ENCODE data around the gene TAB2. TPM values are rescaled to one million over a fixed set of nuclear protein-coding genes. Genes with fewer than 3 reads are reported as not detected.
"Not testable (repeated sequence)": the region's sequence is repeated elsewhere in the genome, so short reads cannot be mapped to it uniquely, and the experiment has no call there.

Gene TAB2
- polyA plus RNA-seq, 2 of the 4 experiments (the other 2 are of a cell fraction), result 23.0 to 49.0 TPM

DNA sequence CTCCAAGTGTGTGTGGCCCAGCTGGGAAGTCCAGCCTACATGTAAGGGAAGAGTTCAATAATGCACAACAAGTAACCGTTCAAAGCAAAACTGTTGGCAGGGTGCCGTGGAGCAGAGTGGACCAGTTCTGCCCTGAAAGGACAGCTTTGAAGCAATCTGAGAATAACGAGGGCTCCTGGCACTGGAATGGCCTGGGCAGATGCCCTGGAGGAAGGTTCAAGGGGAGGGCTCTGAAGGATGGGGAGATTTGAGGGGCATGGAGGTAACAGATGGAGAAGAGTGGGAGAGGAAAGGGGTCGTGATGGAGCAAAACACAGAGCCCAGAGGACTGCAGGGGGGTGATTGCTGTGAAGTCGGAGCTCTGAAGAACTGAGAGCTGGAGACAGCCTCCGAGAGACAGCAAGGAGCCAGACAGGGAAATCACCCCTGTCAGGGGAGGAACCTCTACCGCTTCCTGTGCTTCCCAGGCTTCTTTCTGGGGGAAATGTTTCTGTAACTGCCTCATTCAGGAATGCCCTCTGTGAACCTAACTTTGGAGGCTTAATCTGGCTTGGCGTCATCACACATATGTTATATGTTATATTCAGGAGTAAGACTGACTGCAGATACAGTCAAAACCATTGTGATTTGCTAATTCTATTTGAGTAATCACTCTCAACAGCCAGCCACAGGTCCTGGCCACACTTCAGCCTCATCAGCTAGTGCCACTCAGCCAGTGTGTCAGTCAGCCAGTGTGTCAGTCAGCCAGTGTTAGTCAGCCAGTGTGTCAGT, 126.1 kb downstream of the TAB2 start:
- Histone ChIP-seq H3K9me3 (no peaks in the 10 kb centered on the region), H3K4me3 (no peak overlapping the region), H3K4me1 (no peaks in the 10 kb centered on the region), H3K4me2 (no peak overlapping the region), H3K27ac (no peak overlapping the region)
- TF ChIP-seq CBX2 (IDR thresholded peaks at IDR 0.05; ENCODE audit: borderline replicate concordance, low read depth) (no peak), NR3C1 (IDR thresholded peaks at IDR 0.05) (no peak), POLR2A (IDR thresholded peaks at IDR 0.05; ENCODE audit: low read length) (no peak), MAZ (IDR thresholded peaks at IDR 0.05; ENCODE audit: borderline replicate concordance, low read depth, low read length) (no peak), CBX8 (IDR thresholded peaks at IDR 0.05) (no peak), TFCP2L1 (CRISPR knock-in tag; IDR thresholded peaks at IDR 0.05) (no peak), BHLHE40 (IDR thresholded peaks at IDR 0.05; ENCODE audit: low read depth, low read length) (no peak), ZNF302 (CRISPR knock-in tag; IDR thresholded peaks at IDR 0.05) (no peak), HOXB13 (CRISPR knock-in tag; IDR thresholded peaks at IDR 0.05; ENCODE audit: low read depth) (no peak), FOSL2 (IDR thresholded peaks at IDR 0.05) (no peak), FOSL2 (CRISPR knock-in tag; IDR thresholded peaks at IDR 0.05) (no peak), CHD4 (IDR thresholded peaks at IDR 0.05; ENCODE audit: borderline replicate concordance) (no peak)
- TF ChIP-seq, protein P1, sequence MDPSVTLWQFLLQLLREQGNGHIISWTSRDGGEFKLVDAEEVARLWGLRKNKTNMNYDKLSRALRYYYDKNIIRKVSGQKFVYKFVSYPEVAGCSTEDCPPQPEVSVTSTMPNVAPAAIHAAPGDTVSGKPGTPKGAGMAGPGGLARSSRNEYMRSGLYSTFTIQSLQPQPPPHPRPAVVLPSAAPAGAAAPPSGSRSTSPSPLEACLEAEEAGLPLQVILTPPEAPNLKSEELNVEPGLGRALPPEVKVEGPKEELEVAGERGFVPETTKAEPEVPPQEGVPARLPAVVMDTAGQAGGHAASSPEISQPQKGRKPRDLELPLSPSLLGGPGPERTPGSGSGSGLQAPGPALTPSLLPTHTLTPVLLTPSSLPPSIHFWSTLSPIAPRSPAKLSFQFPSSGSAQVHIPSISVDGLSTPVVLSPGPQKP (IDR thresholded peaks at IDR 0.05; ENCODE audit: low read depth, low read length), result no peak
- TF ChIP-seq, protein P2, sequence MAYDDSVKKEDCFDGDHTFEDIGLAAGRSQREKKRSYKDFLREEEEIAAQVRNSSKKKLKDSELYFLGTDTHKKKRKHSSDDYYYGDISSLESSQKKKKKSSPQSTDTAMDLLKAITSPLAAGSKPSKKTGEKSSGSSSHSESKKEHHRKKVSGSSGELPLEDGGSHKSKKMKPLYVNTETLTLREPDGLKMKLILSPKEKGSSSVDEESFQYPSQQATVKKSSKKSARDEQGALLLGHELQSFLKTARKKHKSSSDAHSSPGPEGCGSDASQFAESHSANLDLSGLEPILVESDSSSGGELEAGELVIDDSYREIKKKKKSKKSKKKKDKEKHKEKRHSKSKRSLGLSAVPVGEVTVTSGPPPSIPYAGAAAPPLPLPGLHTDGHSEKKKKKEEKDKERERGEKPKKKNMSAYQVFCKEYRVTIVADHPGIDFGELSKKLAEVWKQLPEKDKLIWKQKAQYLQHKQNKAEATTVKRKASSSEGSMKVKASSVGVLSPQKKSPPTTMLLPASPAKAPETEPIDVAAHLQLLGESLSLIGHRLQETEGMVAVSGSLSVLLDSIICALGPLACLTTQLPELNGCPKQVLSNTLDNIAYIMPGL (CRISPR knock-in tag; IDR thresholded peaks at IDR 0.05; ENCODE audit: borderline replicate concordance), result no peak
- TF ChIP-seq, protein P3, sequence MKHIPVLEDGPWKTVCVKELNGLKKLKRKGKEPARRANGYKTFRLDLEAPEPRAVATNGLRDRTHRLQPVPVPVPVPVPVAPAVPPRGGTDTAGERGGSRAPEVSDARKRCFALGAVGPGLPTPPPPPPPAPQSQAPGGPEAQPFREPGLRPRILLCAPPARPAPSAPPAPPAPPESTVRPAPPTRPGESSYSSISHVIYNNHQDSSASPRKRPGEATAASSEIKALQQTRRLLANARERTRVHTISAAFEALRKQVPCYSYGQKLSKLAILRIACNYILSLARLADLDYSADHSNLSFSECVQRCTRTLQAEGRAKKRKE (CRISPR knock-in tag; IDR thresholded peaks at IDR 0.05; ENCODE audit: low read depth), result no peak
- TF ChIP-seq, protein P4, sequence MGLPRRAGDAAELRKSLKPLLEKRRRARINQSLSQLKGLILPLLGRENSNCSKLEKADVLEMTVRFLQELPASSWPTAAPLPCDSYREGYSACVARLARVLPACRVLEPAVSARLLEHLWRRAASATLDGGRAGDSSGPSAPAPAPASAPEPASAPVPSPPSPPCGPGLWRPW (IDR thresholded peaks at IDR 0.05), result no peak
- ChIA-PET POLR2A (no interaction called here), CTCF (interaction anchor here (2.1 kb wide), 1 partner anchor 12 kb away, joined by 9 read pairs; no protein-coding TSS in a partner anchor)
- 72% methylated on average over 8 of the region's 8 CpGs for WGBS (ENCODE audit: missing lambda C conversion rate)
- DNase-seq (ENCODE audit: low read depth in 1 of 2, low spot score in 1 of 2) (no peak), ATAC-seq (no peak), FAIRE-seq (no peak)

DNA sequence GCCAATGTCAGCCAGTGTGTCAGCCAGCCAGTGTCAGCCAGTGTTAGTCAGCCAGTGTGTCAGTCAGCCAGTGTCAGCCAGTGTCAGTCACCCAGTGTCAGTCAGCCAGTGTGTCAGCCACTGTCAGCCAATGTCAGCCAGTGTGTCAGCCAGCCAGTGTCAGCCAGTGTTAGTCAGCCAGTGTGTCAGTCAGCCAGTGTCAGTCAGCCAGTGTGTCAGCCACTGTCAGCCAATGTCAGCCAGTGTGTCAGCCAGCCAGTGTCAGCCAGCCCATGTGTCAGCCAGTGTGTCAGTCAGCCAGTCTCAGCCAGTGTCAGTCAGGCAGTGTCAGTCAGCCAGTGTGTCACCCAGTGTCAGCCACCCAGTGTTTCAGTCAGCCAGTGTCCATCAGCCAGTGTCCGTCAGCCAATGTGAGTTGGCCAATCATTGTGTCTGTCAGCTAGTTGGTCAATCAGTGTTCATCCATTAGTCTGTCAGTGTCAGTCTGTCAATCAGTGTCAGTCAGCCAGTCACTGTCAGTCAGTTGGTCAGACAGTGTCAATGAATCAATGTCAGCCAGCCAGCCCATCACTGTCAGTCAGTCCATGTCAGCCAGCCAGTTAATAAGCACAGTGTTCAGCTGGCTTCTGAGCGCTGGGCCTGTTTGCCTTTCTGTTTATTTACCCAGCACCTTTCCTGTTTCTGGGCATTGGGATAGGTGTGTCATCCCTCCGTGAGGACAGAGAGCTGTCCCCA, 127.0 kb downstream of the TAB2 start:
- CTCF ChIA-PET, result interaction anchor here (5.6 kb wide), 1 partner anchor 12 kb away, joined by 23 read pairs; no protein-coding TSS in a partner anchor
- H3K4me2 ChIP-seq; ATAC-seq; POLR2A ChIA-PET; H3K4me1 ChIP-seq; H3K9me3 ChIP-seq; H3K27ac ChIP-seq; DNase-seq (ENCODE audit: low read depth in 1 of 2, low spot score in 1 of 2); H3K4me3 ChIP-seq; FAIRE-seq: not testable (repeated sequence)
- WGBS (ENCODE audit: missing lambda C conversion rate), result 72% methylated on average over 2 of the region's 3 CpGs

DNA sequence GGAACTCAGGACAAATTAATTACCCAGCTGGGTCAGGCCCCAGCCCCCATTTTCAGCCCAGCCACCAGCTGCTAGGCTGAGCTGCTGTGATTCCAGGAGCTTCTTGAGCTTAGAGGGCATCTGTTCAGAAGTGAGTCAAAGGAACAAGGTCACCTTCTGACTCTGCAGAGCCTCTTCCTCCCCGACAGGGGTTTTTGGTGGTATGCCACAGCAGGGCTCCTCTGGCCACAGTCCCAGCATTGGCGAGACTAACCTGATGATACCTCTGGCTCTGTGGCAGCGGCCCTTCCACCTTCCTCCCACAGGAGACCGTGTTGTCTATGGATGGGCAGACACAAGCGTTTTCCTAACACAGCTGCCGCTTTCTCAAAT, 127.6 kb downstream of the TAB2 start:
- H3K4me1 ChIP-seq, result no peaks in the 10 kb centered on the region
- FAIRE-seq, result no peak
- H3K4me2 ChIP-seq, result no peak overlapping the region
- ChIA-PET POLR2A (no interaction called here), CTCF (interaction anchor here (5.6 kb wide), 1 partner anchor 13 kb away, joined by 23 read pairs; no protein-coding TSS in a partner anchor)
- no peak for ATAC-seq
- no peak for DNase-seq (ENCODE audit: low read depth in 1 of 2, low spot score in 1 of 2)
- no peak overlapping the region for H3K4me3 ChIP-seq
- H3K27ac ChIP-seq, result no peak overlapping the region
- 88% methylated on average over 6 of the region's 6 CpGs for WGBS (ENCODE audit: missing lambda C conversion rate)
- H3K9me3 ChIP-seq, result no peaks in the 10 kb centered on the region
- TF ChIP-seq KDM5A (IDR thresholded peaks at IDR 0.05) (no peak), JUNB (IDR thresholded peaks at IDR 0.05) (no peak), HOXB13 (CRISPR knock-in tag; IDR thresholded peaks at IDR 0.05; ENCODE audit: low read depth) (no peak), EHF (CRISPR knock-in tag; IDR thresholded peaks at IDR 0.05) (no peak), ZNF302 (CRISPR knock-in tag; IDR thresholded peaks at IDR 0.05) (no peak), CBX8 (IDR thresholded peaks at IDR 0.05) (no peak), POLR2A (IDR thresholded peaks at IDR 0.05; ENCODE audit: low read length) (no peak), SREBF2 (IDR thresholded peaks at IDR 0.05) (no peak), GATA3 (IDR thresholded peaks at IDR 0.05; ENCODE audit: borderline replicate concordance) (no peak)
- TF ChIP-seq, protein P2 (CRISPR knock-in tag; IDR thresholded peaks at IDR 0.05; ENCODE audit: borderline replicate concordance), result no peak
- TF ChIP-seq, protein P5, sequence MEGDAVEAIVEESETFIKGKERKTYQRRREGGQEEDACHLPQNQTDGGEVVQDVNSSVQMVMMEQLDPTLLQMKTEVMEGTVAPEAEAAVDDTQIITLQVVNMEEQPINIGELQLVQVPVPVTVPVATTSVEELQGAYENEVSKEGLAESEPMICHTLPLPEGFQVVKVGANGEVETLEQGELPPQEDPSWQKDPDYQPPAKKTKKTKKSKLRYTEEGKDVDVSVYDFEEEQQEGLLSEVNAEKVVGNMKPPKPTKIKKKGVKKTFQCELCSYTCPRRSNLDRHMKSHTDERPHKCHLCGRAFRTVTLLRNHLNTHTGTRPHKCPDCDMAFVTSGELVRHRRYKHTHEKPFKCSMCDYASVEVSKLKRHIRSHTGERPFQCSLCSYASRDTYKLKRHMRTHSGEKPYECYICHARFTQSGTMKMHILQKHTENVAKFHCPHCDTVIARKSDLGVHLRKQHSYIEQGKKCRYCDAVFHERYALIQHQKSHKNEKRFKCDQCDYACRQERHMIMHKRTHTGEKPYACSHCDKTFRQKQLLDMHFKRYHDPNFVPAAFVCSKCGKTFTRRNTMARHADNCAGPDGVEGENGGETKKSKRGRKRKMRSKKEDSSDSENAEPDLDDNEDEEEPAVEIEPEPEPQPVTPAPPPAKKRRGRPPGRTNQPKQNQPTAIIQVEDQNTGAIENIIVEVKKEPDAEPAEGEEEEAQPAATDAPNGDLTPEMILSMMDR (IDR thresholded peaks at IDR 0.05), result no peak
- TF ChIP-seq, protein P6, sequence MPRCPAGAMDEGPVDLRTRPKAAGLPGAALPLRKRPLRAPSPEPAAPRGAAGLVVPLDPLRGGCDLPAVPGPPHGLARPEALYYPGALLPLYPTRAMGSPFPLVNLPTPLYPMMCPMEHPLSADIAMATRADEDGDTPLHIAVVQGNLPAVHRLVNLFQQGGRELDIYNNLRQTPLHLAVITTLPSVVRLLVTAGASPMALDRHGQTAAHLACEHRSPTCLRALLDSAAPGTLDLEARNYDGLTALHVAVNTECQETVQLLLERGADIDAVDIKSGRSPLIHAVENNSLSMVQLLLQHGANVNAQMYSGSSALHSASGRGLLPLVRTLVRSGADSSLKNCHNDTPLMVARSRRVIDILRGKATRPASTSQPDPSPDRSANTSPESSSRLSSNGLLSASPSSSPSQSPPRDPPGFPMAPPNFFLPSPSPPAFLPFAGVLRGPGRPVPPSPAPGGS (IDR thresholded peaks at IDR 0.05), result no peak
